Liver (tissue), 9 donors: Measurements from ENCODE around the gene LPP. TPM values are rescaled to one million over a fixed set of nuclear protein-coding genes. Genes with fewer than 3 reads are reported as not detected.

ENCODE experiments used
- DNase-seq: peaks from one replicate; pipeline ENCODE4 v3.0.0-alpha.2; 2017; ENCODE audit warnings: low spot score
- H3K27ac ChIP-seq, 2 donors: one replicate each; pipeline ENCODE4 v1.7.0; 2013; ENCODE audit warnings: inconsistent platforms in 2 of 2, low read length in 2 of 2, control low read depth in 1 of 2, low read depth in 1 of 2, mild to moderate bottlenecking in 1 of 2
- H3K27me3 ChIP-seq, 4 donors: one replicate each; pipeline versions ENCODE4 v1.6.1 to v1.7.0; 2013; ENCODE audit warnings: low read length in 3 of 4, inconsistent platforms in 1 of 4, mild to moderate bottlenecking in 1 of 4, moderate library complexity in 1 of 4; ENCODE audit not compliant: control insufficient read depth in 4 of 4, insufficient read depth in 4 of 4
- H3K36me3 ChIP-seq, 4 donors: one replicate each; pipeline versions ENCODE4 v1.6.1 to v1.7.0; 2013; ENCODE audit warnings: low read length in 3 of 4, mild to moderate bottlenecking in 3 of 4, low read depth in 1 of 4, moderate library complexity in 1 of 4; ENCODE audit not compliant: control insufficient read depth in 4 of 4, insufficient read depth in 3 of 4
- H3K4me1 ChIP-seq, 4 donors: one replicate each; pipeline versions ENCODE4 v1.6.1 to v1.7.0; 2013; ENCODE audit warnings: low read length in 3 of 4, mild to moderate bottlenecking in 3 of 4, moderate library complexity in 1 of 4; ENCODE audit not compliant: control insufficient read depth in 4 of 4, insufficient read depth in 4 of 4
- H3K4me3 ChIP-seq, 3 donors: one replicate each; pipeline versions ENCODE4 v1.6.1 to v1.7.0; 2013; ENCODE audit warnings: low read length in 3 of 3, control low read depth in 1 of 3, low read depth in 1 of 3, mild to moderate bottlenecking in 1 of 3
- H3K9ac ChIP-seq, 2 donors: one replicate each; pipeline ENCODE4 v1.7.0; 2013; ENCODE audit warnings: low read length in 2 of 2, mild to moderate bottlenecking in 2 of 2, moderate library complexity in 2 of 2, control low read depth in 1 of 2, low read depth in 1 of 2
- H3K9me3 ChIP-seq, 4 donors: one replicate each; pipeline versions ENCODE4 v1.6.1 to v1.7.0; 2013; ENCODE audit warnings: low read length in 3 of 4; ENCODE audit not compliant: control insufficient read depth in 4 of 4
- ATF3 ChIP-seq: IDR thresholded peaks from 2 replicates; pipeline ENCODE4 v1.6.1; 2016; ENCODE audit warnings: antibody characterized with exemption
- CTCF ChIP-seq: fragments of 150-350 bp; IDR thresholded peaks from 2 replicates; pipeline ENCODE4 v1.5.1; 2017; ENCODE audit warnings: improper control_type of control experiment, low read depth, low read length; ENCODE audit not compliant: missing input control
- EGR1 ChIP-seq, 2 donors: IDR thresholded peaks; 2 replicates each; pipeline ENCODE4 v1.6.1; 2016 to 2018; ENCODE audit warnings: antibody characterized with exemption in 2 of 2, low read depth in 2 of 2
- FOXA1 ChIP-seq: IDR thresholded peaks from 2 replicates; pipeline ENCODE4 v1.6.1; 2016; ENCODE audit warnings: antibody characterized with exemption
- FOXA2 ChIP-seq: IDR thresholded peaks from 2 replicates; pipeline ENCODE4 v1.6.1; 2016; ENCODE audit warnings: antibody characterized with exemption
- GABPA ChIP-seq, 2 donors: IDR thresholded peaks in 1 of 2; conservative IDR thresholded peaks in 1 of 2; 2 replicates each; pipeline ENCODE4 v1.6.1; 2016; ENCODE audit warnings: antibody characterized with exemption in 2 of 2, mild to moderate bottlenecking in 1 of 2, moderate library complexity in 1 of 2
- HNF4A ChIP-seq, 2 donors: conservative IDR thresholded peaks; 2 replicates each; pipeline ENCODE4 v1.6.1; 2016; ENCODE audit warnings: antibody characterized with exemption in 2 of 2, mild to moderate bottlenecking in 2 of 2
- HNF4G ChIP-seq: IDR thresholded peaks from 2 replicates; pipeline ENCODE4 v1.6.1; 2016; ENCODE audit warnings: antibody characterized with exemption
- JUND ChIP-seq, 2 donors: IDR thresholded peaks; 2 replicates each; pipeline ENCODE4 v1.6.1; 2016; ENCODE audit warnings: antibody characterized with exemption in 2 of 2
- MAX ChIP-seq: IDR thresholded peaks from 2 replicates; pipeline ENCODE4 v1.6.1; 2016; ENCODE audit warnings: antibody characterized with exemption
- NR2F2 ChIP-seq: IDR thresholded peaks from 2 replicates; pipeline ENCODE4 v1.6.1; 2016; ENCODE audit warnings: antibody characterized with exemption
- RAD21 ChIP-seq, 2 donors: IDR thresholded peaks; 2 replicates each; pipeline ENCODE4 v1.6.1; 2016; ENCODE audit warnings: antibody characterized with exemption in 2 of 2, mild to moderate bottlenecking in 2 of 2
- REST ChIP-seq: IDR thresholded peaks from 2 replicates; pipeline ENCODE4 v1.6.1; 2016; ENCODE audit warnings: antibody characterized with exemption, mild to moderate bottlenecking
- RXRA ChIP-seq, 2 donors: IDR thresholded peaks; 2 replicates each; pipeline ENCODE4 v1.6.1; 2017 to 2018; ENCODE audit warnings: antibody characterized with exemption in 2 of 2, mild to moderate bottlenecking in 1 of 2
- SP1 ChIP-seq: IDR thresholded peaks from 2 replicates; pipeline ENCODE4 v1.6.1; 2018; ENCODE audit warnings: antibody characterized with exemption, mild to moderate bottlenecking
- TAF1 ChIP-seq: conservative IDR thresholded peaks from 2 replicates; pipeline ENCODE4 v1.6.1; 2016; ENCODE audit warnings: antibody characterized with exemption, mild to moderate bottlenecking
- YY1 ChIP-seq: IDR thresholded peaks from 2 replicates; pipeline ENCODE4 v1.6.1; 2016; ENCODE audit warnings: antibody characterized with exemption, mild to moderate bottlenecking
- ZBTB33 ChIP-seq: IDR thresholded peaks from 2 replicates; pipeline ENCODE4 v1.6.1; 2016; ENCODE audit warnings: antibody characterized with exemption
- WGBS: extraction: QIAGEN DNeasy Blood & Tissue Kit; methylation state at CpG from one replicate; pipeline ENCODE4 v1.1.7; 2013; 5-methylcytosine and 5-hydroxymethylcytosine counted together
- polyA plus RNA-seq, 2 donors: library from polyadenylated mRNA; stranded (reverse) in 1 of 2; unstranded in 1 of 2; fragments of 200-250 nt in 1 of 2; fragments of >200 nt in 1 of 2; fragmentation: Nextera tagmentation in 1 of 2; extraction: Ambion mirVana in 1 of 2; gene quantifications; one replicate each; pipeline versions ENCODE4 v1.2.1 to v1.2.3, GENCODE V29; 2013 to 2015
- total RNA-seq, 2 donors: library from RNA; depleted of rRNA; stranded (reverse); fragments of >200 nt; gene quantifications; one replicate each; pipeline ENCODE4 v1.2.3, GENCODE V29; 2014
- donor health status: healthy.
- donor health status: healthy.
- donor health status: healthy.
- donor health status: healthy.
- donor health status: healthy.

Gene LPP
- total and polyA plus RNA-seq, 4 donors = 3.3 to 53.7 (median 28.2) TPM

- TF ChIP-seq RXRA (IDR thresholded peaks at IDR 0.05) = peak; percentile 72 to 82
Observed at GRCh38 chr3:188316021-188316722, 162.2 kb downstream of the LPP start (continued).

- H3K27ac ChIP-seq = no peak overlapping the region
- H3K4me3 ChIP-seq = no peak overlapping the region
- H3K27me3 ChIP-seq = no peaks in the 10 kb centered on the region
- no peak for DNase-seq
- TF ChIP-seq FOXA1 = no peak
- TF ChIP-seq REST = no peak
- TF ChIP-seq HNF4A (conservative IDR thresholded peaks at IDR 0.05) = no peak
- TF ChIP-seq JUND (IDR thresholded peaks at IDR 0.05) = no peak
- TF ChIP-seq ZBTB33 = no peak
- no peak for TF ChIP-seq HNF4G
- TF ChIP-seq NR2F2 = no peak
- TF ChIP-seq EGR1 (IDR thresholded peaks at IDR 0.05; ENCODE audit: low read depth in 2 of 2) = no peak
- TF ChIP-seq CTCF = no peak
- no peak for TF ChIP-seq FOXA2
- no peak for TF ChIP-seq SP1
- no peak for TF ChIP-seq RAD21 (IDR thresholded peaks at IDR 0.05)
- no peak for TF ChIP-seq GABPA (IDR thresholded peaks at IDR 0.05 in 1 of 2, conservative IDR thresholded peaks at IDR 0.05 in 1 of 2)
- no peak for TF ChIP-seq TAF1
- no peak for TF ChIP-seq ATF3
- no peak for TF ChIP-seq MAX
- no peak for TF ChIP-seq YY1
- no peak overlapping the region for H3K9ac ChIP-seq
- WGBS = 82% methylated on average over 3 of the region's 3 CpGs
- no peaks in the 10 kb centered on the region for H3K36me3 ChIP-seq
- no peaks in the 10 kb centered on the region for H3K9me3 ChIP-seq
- peaks cover 5 to 15% (median 8%) of the 10 kb centered on the region in 4 donors for H3K4me1 ChIP-seq
Observed at GRCh38 chr3:188316723-188317070, 162.7 kb downstream of the LPP start.
